T47D (cell line): ENCODE data around the gene PLCH1.

Experiments used
- DNase-seq, 2 experiments: peaks; one replicate each; pipeline versions ENCODE4 v3.0.0 to v3.0.0-alpha.2; 2011 to 2012; ENCODE audit warnings: low read depth in 1 of 2, low spot score in 1 of 2
- JUND ChIP-seq: IDR thresholded peaks from 2 replicates; pipeline ENCODE4 v1.6.1; 2012; ENCODE audit warnings: low read depth
- in situ Hi-C: cut with HindIII; loops from 2 replicates; pipeline ENCODE4 v1.10.0; 2016; ENCODE audit warnings: low sequenced_read_pairs, low pct_unique_long_range_greater_than_20kb

Gene PLCH1

GRCh38 chr3:155554777-155555451 is 190.0 kb downstream of the PLCH1 start:
- no peak for DNase-seq
- in situ Hi-C loops: no loop called here

GRCh38 chr3:155553780-155554179 is 191.1 kb downstream of the PLCH1 start:
- no peak for TF ChIP-seq JUND
- no peak for DNase-seq
- in situ Hi-C loops: no loop called here

More at GRCh38 chr3:155554777-155555451, 190.0 kb downstream of the PLCH1 start:
- no peak for TF ChIP-seq JUND

GRCh38 chr3:155553326-155553725 is 191.5 kb downstream of the PLCH1 start:
- in situ Hi-C loops: no loop called here
- DNase-seq: no peak
- no peak for TF ChIP-seq JUND

GRCh38 chr3:155550391-155550790 is 194.5 kb downstream of the PLCH1 start:
- no peak for TF ChIP-seq JUND
- in situ Hi-C loops: no loop called here
- no peak for DNase-seq

GRCh38 chr3:155549087-155549486 is 195.8 kb downstream of the PLCH1 start:
- in situ Hi-C loops: no loop called here
- TF ChIP-seq JUND: no peak
- DNase-seq: no peak

- no peak for TF ChIP-seq JUND
- no peak for DNase-seq
- in situ Hi-C loops: no loop called here
Measured at GRCh38 chr3:155548195-155548594, 196.7 kb downstream of the PLCH1 start.

GRCh38 chr3:155535098-155535497 is 209.8 kb downstream of the PLCH1 start:
- DNase-seq: no peak
- in situ Hi-C loops: no loop called here
- no peak for TF ChIP-seq JUND

GRCh38 chr3:155528579-155528978 is 216.3 kb downstream of the PLCH1 start:
- TF ChIP-seq JUND: no peak
- DNase-seq: no peak
- in situ Hi-C loops: no loop called here

GRCh38 chr3:155525324-155525833 is 219.5 kb downstream of the PLCH1 start:
- DNase-seq: no peak
- in situ Hi-C loops: no loop called here
- no peak for TF ChIP-seq JUND

- in situ Hi-C loops: no loop called here
- TF ChIP-seq JUND: no peak
- no peak for DNase-seq
Measured at GRCh38 chr3:155520463-155520862, 224.4 kb downstream of the PLCH1 start.

GRCh38 chr3:155519078-155519477 is 225.8 kb downstream of the PLCH1 start:
- DNase-seq: no peak
- in situ Hi-C loops: no loop called here
- no peak for TF ChIP-seq JUND

GRCh38 chr3:155517903-155518302 is 227.0 kb downstream of the PLCH1 start:
- in situ Hi-C loops: no loop called here
- TF ChIP-seq JUND: no peak
- DNase-seq: no peak

- no peak for TF ChIP-seq JUND
- in situ Hi-C loops: no loop called here
- no peak for DNase-seq
Measured at GRCh38 chr3:155516439-155516838, 228.4 kb downstream of the PLCH1 start.

GRCh38 chr3:155512867-155513261 is 232.0 kb downstream of the PLCH1 start:
- no peak for TF ChIP-seq JUND
- in situ Hi-C loops: no loop called here
- DNase-seq: no peak
